Heart left ventricle (tissue), 16 donors: ENCODE data around the gene GPER1. TPM values are rescaled to one million over a fixed set of nuclear protein-coding genes. Genes with fewer than 3 reads are reported as not detected.

Experiments used
- ATAC-seq, 4 donors: fragments of 200-7000 bp; cut with Tn5 transposase; one replicate each; pipeline ENCODE4 v1.9.1; 2020 to 2022; ENCODE audit warnings: moderate library complexity in 4 of 4, mild to moderate bottlenecking in 3 of 4, moderate number of reproducible peaks in 1 of 4
- DNase-seq, 5 donors: peaks; one replicate each; pipeline ENCODE4 v3.0.0-alpha.2; 2020
- H3K27ac ChIP-seq, 12 donors: fragments of 200-600 bp; sonication (generic) in 4 of 12; one replicate each; pipeline versions ENCODE4 v1.5.0 to v1.8.0; 2016 to 2022; ENCODE audit warnings: mild to moderate bottlenecking in 2 of 12
- H3K27me3 ChIP-seq, 9 donors: fragments of 200-600 bp; sonication (generic) in 2 of 9; one replicate each; pipeline versions ENCODE4 v1.5.1 to v1.8.0; 2016 to 2022; ENCODE audit warnings: mild to moderate bottlenecking in 3 of 9
- H3K36me3 ChIP-seq, 9 donors: fragments of 200-600 bp; sonication (generic) in 2 of 9; one replicate each; pipeline versions ENCODE4 v1.5.0 to v1.8.0; 2018 to 2022; ENCODE audit warnings: mild to moderate bottlenecking in 2 of 9
- H3K4me1 ChIP-seq, 12 donors: fragments of 200-600 bp; sonication (generic) in 4 of 12; one replicate each; pipeline versions ENCODE4 v1.5.0 to v1.8.0; 2016 to 2022; ENCODE audit warnings: mild to moderate bottlenecking in 3 of 12
- H3K4me3 ChIP-seq, 12 donors: fragments of 200-600 bp; sonication (generic) in 4 of 12; one replicate each; pipeline versions ENCODE4 v1.5.0 to v1.8.0; 2017 to 2022; ENCODE audit warnings: mild to moderate bottlenecking in 9 of 12, moderate library complexity in 4 of 12
- H3K9me3 ChIP-seq, 12 donors: fragments of 200-600 bp; sonication (generic) in 4 of 12; one replicate each; pipeline versions ENCODE4 v1.5.0 to v1.8.0; 2016 to 2022; ENCODE audit warnings: mild to moderate bottlenecking in 1 of 12
- POLR2A ChIP-seq, 2 donors: fragments of 450-650 bp; IDR thresholded peaks; one replicate each; pipeline ENCODE4 v1.6.1; 2017; ENCODE audit warnings: antibody characterized with exemption in 2 of 2, mild to moderate bottlenecking in 2 of 2, moderate library complexity in 2 of 2
- WGBS, 4 donors: extraction: QIAGEN DNeasy Blood & Tissue Kit in 2 of 4; methylation state at CpG; one replicate each; pipeline versions ENCODE4 v1.1.5 to v1.1.7; 2013 to 2018; 5-methylcytosine and 5-hydroxymethylcytosine counted together
- intact Hi-C, 10 donors: fragments of 100-400 bp; cut with DNase I; formaldehyde crosslinking; loops; one replicate each; pipeline versions ENCODE4 v1.11.1 to v1.14.2; 2022
- polyA plus RNA-seq, 2 donors: library from polyadenylated mRNA; stranded (reverse); fragments of 200-250 nt; gene quantifications; one replicate each; pipeline ENCODE4 v1.2.3, GENCODE V29; 2013
- total RNA-seq, 9 donors: library from RNA; depleted of rRNA in 2 of 9; stranded (reverse); fragments of >200 nt in 2 of 9; fragmentation: NEBNext Ultra II Directional in 3 of 9; extraction: Animal tissue kit (Norgen Biotek cat#: 25700) in 3 of 9; gene quantifications; one replicate each; pipeline versions ENCODE4 v1.1.0 to v1.2.4, GENCODE V29; 2016 to 2023
- TF ChIP-seq, protein P1 (sequence below), 12 donors: fragments of 200-600 bp; sonication (generic) in 4 of 12; IDR thresholded peaks; one replicate each; pipeline versions ENCODE4 v1.5.0 to v1.8.0; 2018 to 2022; ENCODE audit warnings: antibody characterized with exemption in 12 of 12, mild to moderate bottlenecking in 5 of 12
- donor health status: ischemic (EF 13 %, LVEDD 7.1; RV severe dilation, severe dysfunction).
- donor health status: healthy with polysubstance abuse.
- donor health status: DM: no; HTN: yes; CAD: no.
- donor health status: DM: no; HTN: no; CAD: no.
- donor health status: ischemic (EF 25% LVEDD 6.9; RV normal size, moderate dysfunction).
- donor health status: ischemic (EF 25% LVEDD 5.7; RV mildly dilated, moderate dysfunction).
- donor health status: healthy.
- donor health status: DM: yes; HTN: yes; CAD: no.
- donor health status: ischemic (EF 35%, LVEDD 5.7; RV mildly dilated, moderate dysfunction).
- donor health status: nonischemic (EF 11% LVEDD 7.7; RV severe dilation, severe dysfunction).
- donor health status: DM: yes; HTN: yes; CAD: no.
- donor health status: PGD.
- donor health status: ischemic (EF 29% LVEDD 5.4; RV normal size, mild dysfunction).
- donor health status: nonischemic (EF 23%, LVEDD 6.1; RV moderate dilation, normal function).

Gene GPER1
- total and polyA plus RNA-seq, 11 donors: 1.4 to 8.8 (median 2.8) TPM

DNA sequence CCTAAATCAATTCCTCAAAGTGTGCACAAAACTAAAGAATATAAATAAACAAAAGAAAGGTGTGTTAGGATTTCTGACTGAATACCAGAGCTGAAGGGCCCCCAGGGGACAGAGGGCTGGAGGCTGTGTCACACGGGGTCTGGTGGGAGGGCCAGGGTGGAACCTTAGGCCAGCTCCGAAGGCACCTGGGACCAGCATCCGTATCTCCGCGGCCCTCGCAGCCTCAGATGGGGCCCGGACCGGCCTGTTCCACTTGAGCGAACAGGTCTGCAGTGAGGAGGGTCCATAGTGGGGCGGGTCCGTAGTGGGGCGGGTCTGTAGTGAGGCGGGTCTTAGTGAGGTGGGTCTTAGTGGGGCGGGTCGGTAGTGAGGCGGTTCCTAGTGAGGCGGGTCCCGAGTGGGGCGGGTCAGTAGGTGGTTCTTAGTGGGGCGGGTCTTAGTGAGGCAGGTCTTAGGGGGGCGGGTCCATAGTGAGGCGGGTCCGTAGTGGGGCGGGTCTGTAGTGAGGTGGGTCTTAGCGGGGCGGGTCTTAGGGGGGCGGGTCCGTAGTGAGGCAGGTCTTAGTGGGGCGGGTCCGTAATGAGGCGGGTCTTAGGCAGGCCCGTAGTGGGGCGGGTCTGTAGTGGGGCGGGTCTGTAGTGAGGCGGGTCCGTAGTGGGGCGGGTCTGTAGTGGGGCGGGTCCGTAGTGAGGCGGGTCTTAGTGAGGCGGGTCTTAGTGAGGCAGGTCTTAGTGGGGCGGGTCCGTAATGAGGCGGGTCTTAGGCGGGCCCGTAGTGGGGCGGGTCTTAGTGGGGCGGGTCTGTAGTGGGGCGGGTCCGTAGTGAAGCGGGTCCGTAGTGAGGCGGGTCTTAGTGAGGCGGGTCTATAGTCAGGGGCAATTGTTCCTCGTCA is 28.5 kb upstream of the GPER1 start:
- H3K27ac ChIP-seq: peak overlapping the region in 2 of 12 donors; percentile 45 to 67
- intact Hi-C loops: loop anchor here in 6 of 10 donors (2.0 to 10.0 kb wide), 5 partner anchors 31 to 155 kb away; no protein-coding TSS in a partner anchor
- peaks cover 0 to 13% (median 0%) of the 10 kb centered on the region in 9 donors for H3K36me3 ChIP-seq
- TF ChIP-seq, protein P1, sequence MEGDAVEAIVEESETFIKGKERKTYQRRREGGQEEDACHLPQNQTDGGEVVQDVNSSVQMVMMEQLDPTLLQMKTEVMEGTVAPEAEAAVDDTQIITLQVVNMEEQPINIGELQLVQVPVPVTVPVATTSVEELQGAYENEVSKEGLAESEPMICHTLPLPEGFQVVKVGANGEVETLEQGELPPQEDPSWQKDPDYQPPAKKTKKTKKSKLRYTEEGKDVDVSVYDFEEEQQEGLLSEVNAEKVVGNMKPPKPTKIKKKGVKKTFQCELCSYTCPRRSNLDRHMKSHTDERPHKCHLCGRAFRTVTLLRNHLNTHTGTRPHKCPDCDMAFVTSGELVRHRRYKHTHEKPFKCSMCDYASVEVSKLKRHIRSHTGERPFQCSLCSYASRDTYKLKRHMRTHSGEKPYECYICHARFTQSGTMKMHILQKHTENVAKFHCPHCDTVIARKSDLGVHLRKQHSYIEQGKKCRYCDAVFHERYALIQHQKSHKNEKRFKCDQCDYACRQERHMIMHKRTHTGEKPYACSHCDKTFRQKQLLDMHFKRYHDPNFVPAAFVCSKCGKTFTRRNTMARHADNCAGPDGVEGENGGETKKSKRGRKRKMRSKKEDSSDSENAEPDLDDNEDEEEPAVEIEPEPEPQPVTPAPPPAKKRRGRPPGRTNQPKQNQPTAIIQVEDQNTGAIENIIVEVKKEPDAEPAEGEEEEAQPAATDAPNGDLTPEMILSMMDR (IDR thresholded peaks at IDR 0.05): no peak
- no peak for TF ChIP-seq POLR2A (IDR thresholded peaks at IDR 0.05)
- H3K27me3 ChIP-seq: peaks cover 0 to 5% (median 0%) of the 10 kb centered on the region in 9 donors
- H3K4me1 ChIP-seq: peaks cover 4 to 42% (median 36%) of the 10 kb centered on the region in 12 donors
- ATAC-seq (peak in 2 of 4 donors; percentile 4 to 8), DNase-seq (peak in 1 of 5 donors; percentile 18)
- H3K4me3 ChIP-seq: no peak overlapping the region
- no peaks in the 10 kb centered on the region for H3K9me3 ChIP-seq
- WGBS, 4 donors: 44 to 62% (median 54%) methylated on average over 45 to 55 of the region's 55 CpGs

DNA sequence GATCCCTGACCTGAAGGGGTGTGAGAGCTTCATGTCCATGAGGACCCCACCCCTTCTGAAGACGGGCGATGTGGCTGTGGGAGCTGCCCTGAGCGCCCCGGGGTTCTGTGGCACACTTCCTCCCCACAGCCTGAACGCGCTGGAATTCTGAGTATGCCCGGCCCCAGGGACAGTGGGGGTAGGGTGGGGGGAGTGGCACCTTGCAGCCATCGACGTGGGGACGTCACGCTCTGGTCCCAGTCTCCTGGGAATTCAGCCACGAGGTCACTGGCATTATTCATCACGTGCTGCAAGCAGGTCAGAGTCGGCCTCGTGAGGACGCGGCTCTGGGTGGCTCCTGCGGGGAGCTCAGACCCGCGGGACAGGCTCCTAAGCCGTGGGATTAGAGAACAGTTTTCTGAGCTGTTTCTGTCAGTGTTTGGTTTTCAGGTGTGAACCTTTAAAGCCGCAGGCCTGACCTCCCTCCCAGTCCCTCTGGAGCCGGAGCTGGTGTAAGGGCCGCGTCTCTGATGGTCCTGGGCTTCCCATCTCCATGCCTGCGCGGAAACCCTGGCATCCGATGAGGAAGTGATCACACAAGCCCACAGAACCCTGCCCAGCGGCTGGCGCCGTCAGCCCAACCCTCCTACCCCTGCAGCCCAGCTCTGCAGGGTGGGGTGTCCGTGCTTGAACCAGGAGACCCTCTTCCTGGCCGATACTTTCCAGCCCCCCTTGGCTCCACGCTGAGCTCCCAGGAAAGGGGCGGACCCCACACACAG is 27.4 kb upstream of the GPER1 start:
- H3K4me3 ChIP-seq: peak overlapping the region in 3 of 12 donors; percentile 17 to 20 (median 20)
- 33 to 58% (median 39%) methylated on average over 28 to 35 of the region's 35 CpGs for WGBS, 4 donors

DNA sequence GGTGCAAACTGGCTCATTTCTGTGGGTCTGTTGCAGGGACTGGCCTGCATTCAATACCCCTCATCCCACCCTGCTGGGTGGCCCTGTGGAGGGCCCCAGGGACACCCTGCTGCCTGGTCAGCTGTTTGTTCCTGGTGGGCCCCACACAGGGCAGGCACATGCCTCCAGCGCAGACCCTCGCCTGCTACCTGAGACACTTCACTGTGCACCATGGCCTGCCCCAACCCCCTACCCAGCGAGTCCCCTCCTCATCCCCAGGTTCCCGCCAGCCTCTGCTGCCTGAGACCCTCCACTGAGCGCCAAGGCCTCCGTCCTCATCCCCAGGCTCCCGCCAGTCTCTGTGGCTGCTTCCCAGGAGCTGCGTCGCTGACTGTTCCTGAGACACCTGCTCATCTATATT is 26.7 kb upstream of the GPER1 start:
- WGBS, 4 donors: 97% methylated on average over 8 to 9 of the region's 9 CpGs
- Histone ChIP-seq H3K27me3 (no peaks in the 10 kb centered on the region), H3K9me3 (no peaks in the 10 kb centered on the region), H3K4me1 (peaks cover 2 to 38% (median 30%) of the 10 kb centered on the region in 12 donors), H3K4me3 (no peak overlapping the region), H3K27ac (no peak overlapping the region), H3K36me3 (peaks cover 0 to 13% (median 0%) of the 10 kb centered on the region in 9 donors)
- DNase-seq: no peak
- intact Hi-C loops: loop anchor here in 6 of 10 donors (2.0 to 10.0 kb wide), 5 partner anchors 32 to 156 kb away; no protein-coding TSS in a partner anchor
- TF ChIP-seq, protein P1 (IDR thresholded peaks at IDR 0.05): no peak
- no peak for TF ChIP-seq POLR2A (IDR thresholded peaks at IDR 0.05)
- ATAC-seq: no peak

More for the DNA sequence above, 27.4 kb upstream of the GPER1 start:
- intact Hi-C loops: loop anchor here in 6 of 10 donors (2.0 to 10.0 kb wide), 5 partner anchors 32 to 156 kb away; no protein-coding TSS in a partner anchor
- Histone ChIP-seq H3K36me3 (peaks cover 0 to 13% (median 0%) of the 10 kb centered on the region in 9 donors), H3K9me3 (no peaks in the 10 kb centered on the region), H3K4me1 (peaks cover 0 to 38% (median 30%) of the 10 kb centered on the region in 12 donors), H3K27ac (peak overlapping the region in 6 of 12 donors; percentile 23 to 57 (median 36)), H3K27me3 (no peaks in the 10 kb centered on the region)
- DNase-seq (peak in 4 of 5 donors; percentile 50 to 69 (median 64)), ATAC-seq (peak; percentile 7 to 63 (median 32))
- no peak for TF ChIP-seq POLR2A (IDR thresholded peaks at IDR 0.05)
- TF ChIP-seq, protein P1 (IDR thresholded peaks at IDR 0.05): no peak
